ENCODE results near the gene RPL31. TPM values are rescaled to one million over a fixed set of nuclear protein-coding genes. Genes with fewer than 3 reads are reported as not detected.
"Not testable (repeated sequence)": the region's sequence is repeated elsewhere in the genome, so short reads cannot be mapped to it uniquely, and the experiment has no call there.

Gene RPL31
- total RNA-seq, 1 donor from 2014 or later = 1,289 TPM

DNA sequence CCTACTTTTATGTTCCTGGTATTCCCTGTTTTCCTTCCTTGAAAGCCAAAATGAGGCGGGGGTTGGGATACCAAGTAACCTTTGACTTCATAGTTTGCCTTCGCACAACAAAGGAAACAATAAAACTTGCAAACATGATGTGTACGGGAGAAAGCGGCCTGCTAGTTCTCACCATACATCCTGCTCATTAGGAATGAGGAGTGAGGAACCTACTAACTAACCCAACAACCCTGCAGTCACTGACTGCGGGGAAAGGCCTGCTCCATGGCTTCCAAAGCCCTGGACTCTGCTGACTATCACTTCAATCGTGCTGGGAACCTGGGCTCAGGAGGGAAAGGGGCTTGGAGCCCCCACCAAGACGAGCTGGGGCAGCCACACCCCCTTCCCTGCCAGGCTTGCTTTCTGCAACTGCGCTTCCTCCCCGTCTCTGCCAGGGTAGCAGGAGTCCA, 24.2 kb downstream of the RPL31 start:
- DNase-seq (ENCODE audit: low read depth) = no peak

DNA sequence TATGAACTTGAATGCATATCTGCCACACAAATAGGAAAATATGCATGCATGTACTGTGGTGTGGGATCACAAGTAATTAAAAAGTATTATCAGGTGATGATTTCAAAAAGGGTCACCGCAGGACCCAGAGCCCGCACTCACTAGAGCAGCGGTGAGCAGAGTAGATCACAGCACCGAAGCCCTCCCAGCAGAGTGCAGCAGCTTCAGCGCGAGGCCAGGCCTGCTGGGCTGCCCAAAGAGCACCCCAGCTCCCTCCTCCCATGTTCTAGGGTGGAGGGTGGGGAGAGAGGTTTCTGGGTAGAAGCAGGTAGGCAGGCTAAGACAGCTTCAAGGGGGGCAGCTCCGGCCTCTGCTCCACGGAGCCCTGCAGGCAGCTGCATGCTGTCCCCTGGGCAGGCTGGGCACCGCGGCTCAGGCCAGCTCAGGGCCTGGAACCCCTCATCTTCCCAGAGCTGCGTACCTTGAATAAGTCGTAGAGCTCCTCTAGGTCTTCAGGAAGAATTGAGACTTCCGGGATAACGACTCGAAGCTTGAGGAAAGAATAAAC, 24.9 kb downstream of the RPL31 start:
- no peak for DNase-seq (ENCODE audit: low read depth)

DNA sequence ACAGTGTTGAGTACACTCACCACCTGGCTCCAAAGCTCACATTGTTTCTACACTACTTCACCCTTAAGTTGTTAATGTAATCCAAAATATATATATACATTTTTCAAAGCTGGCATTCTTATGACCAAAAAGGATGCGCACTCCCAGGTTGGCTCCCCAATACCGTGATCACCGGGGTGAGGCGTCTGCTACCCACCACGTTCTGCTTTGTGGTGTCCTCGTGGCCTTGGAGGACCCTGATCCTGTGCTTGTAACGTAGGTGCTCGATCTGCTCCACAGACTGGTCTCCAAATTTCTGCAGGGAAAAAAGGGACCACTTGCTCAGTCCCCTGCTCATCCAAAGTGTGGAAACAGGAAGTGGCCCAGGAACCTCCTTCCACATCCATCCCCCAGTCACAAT, 25.8 kb downstream of the RPL31 start:
- DNase-seq (ENCODE audit: low read depth) = no peak

DNA sequence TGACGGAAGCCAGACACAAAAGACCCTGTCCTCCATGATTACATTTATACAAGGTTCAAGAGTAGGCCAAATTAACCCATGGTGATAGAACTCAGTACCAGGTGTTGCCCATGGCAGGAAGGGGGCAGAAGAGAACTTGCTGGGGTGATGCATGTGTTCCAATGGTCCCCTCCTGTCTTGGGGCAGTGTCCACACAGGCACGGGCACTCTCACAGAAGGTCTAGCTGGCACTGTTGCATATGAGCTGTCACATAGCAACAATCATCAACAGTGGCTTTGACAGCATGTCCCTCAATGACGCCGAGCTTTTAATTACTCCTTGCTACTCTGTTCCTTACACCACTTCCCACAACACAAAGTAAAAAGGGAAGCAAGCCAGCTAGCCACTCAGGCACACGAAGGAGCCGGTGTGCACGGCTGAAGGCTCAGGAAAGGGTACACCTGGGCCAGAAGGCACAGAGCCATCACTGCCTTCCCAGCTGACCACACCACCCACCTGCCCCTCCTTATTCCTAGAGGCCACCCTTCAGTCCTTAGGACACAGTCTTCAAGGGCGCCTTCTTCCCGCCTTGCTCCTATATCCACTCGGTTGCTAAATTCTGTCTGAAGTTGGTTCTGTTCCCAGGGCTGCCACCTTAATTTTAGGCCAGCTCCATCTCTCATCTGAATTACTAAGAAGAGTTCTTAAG, 28.9 kb downstream of the RPL31 start:
- no peak for DNase-seq (ENCODE audit: low read depth)

DNA sequence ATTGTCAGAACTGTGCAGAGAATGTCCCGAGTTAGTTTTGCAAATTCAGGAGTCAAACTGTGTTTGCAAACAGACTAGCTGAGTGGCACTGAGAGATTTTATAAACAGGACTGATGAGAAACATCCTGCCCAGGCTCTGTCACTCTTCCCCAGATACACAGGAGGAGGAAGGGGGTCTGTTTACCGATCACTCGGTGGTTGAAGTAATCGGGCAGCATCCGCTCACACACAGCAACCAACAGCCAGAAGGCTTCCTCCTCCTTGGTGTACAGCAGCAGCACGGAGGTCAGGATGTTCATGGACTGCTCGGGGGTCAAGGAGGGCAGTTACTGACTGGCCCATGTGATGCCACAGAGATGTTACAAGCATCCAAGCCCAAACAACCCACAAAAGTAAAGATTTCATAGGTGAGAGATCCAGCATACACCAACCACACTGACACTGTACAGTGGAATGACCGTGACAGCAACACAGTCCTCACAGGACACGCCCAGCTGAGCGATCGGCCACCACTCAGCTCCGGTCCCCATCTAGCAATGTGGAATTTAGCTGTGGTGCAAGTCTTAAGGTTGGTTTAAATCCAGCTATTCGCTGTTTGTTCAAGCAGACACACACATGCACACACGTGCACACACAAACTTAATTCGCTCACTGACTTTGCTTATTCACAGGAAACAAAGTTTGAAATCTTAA, 30.1 kb downstream of the RPL31 start:
- no peak for DNase-seq (ENCODE audit: low read depth)

DNA sequence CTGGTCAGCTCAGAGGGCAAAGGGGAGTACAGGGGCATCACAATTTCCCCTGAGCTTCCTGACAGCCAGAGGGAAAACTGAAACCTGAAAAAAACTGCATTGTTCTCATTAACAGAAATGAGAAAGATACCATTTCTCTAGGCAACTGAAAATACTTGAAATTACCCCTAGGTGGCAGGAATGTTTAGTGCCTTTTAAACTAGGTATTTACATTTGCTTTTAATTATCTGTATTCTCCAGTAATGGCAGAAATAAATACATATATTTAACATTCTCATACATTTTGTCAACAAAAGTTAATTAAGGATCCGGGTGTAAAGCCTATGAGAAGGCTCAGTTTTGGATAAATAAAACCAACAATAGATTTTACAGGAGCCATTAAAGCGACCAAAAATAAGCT, 34.5 kb downstream of the RPL31 start:
- DNase-seq (ENCODE audit: low read depth) = peak; percentile 40

DNA sequence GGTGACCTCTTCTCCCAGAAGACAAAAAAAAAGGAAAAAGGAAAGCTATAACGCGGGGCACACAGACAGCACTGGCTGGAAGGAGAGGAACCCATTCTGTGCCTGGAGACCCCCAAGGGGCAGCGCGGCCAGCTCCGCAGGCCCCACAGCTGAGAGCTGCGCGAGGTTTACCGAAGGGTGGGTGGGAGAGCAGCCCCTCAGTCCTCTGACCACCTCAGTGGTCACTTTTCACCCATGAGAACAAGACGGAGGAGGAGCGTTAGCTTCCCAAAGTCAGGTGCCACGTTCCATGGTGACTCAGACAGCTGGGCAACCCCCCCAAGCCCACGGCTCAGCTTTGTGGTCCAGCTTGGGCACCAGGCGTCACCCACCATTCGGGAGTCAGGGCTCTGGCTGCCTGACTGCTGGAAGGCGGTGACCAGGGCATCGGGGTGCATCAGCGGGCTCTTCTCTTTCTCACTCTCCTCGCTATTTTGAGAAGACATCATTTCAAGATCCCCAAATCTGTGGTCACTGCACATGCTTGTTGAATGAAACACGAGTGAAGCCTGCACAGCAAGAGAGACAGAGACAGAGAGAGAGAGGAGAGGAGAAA, 35.2 kb downstream of the RPL31 start:
- DNase-seq (ENCODE audit: low read depth) = no peak

DNA sequence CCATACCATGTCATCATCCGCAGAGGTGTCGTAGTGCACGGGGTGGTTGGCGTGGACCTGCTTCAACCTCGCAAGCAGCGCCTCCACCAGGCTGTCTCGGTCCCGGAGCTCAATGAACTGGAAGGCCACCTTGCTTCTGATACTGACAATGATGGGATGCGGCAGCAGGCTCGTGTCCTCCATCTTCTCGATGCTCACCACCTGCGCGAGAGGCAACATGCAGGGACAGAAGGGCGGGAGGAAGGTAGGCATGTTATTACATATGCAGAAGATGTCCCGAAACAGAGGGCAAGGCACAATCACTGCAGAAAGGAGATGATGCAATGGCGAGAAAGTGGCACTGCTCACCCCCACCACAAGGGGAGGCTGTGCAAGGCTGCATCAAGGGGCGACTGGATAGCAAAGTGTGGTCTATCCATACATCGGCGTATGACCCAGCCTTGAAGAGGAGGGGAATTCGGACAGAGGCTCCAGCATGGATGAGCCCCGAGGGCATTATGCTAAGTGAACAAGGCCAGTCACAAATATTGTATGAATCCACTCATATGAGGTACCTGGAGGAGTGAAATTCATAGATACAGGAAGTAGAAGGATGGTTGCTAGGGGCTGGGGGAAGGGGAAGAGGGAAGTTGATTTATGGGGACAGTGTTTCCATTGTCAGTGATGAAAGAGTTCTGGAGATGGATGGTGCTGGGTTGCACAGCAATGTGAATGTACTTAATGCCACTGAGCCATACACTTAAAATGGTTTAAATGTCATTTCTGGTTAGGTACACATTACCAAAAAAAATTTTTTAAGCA, 36.6 kb downstream of the RPL31 start:
- DNase-seq (ENCODE audit: low read depth) = peak; percentile 9

DNA sequence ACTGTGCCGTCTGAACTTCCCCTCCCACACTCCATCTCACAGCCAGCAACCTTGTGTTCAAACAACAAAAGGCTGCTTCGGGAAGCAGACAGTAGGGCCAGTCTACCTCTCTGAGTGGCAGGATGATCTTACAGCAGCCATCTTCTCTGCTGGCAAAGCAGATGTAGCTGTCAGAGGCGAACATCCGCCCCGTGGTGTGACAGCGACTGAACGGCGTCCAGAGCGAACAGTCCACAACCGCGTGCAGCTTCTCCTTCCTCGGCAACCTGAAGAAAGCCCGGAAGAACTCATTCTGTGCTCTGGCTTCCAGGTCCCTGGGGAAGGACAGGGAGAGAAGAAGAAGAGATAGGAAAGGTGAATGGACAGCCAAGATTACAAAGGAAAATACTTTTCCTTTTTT, 38.0 kb downstream of the RPL31 start:
- no peak for DNase-seq (ENCODE audit: low read depth)

DNA sequence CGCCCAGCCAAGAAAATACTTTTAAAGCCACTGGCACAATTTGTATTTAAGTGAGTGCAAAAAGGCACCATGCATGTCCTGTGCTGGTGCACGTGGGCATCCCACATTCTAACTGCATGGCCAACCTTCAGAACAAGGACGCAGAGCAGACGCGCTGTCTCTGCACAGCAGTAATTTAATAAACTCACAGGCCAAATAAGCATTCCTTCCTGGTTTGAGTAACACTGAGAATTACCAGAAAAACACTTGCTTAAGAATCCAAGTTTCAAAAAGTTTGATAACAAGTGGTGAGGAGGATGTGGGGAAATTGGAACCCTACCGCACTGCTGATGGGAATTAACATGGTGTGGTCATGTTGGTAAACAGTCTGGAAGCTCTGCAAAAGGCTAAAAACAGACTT, 38.7 kb downstream of the RPL31 start:
- no peak for DNase-seq (ENCODE audit: low read depth)

DNA sequence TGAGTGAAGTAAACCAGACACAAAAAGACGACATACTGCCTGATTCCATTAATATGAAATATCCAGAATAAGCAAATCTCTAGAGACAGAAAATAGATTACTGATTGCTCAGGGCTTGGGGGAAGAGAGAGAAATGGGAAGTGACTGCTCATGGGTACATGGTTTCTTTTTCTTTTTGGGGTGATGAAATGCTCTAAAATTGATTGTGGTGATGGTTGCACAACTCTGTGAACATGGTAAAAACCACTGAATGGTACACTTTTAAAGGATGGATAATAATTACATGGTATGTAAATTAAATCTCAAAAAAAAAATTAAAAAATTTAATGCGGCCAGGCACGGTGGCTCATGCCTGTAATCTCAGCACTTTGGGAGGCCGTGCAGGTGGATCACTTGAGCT, 39.3 kb downstream of the RPL31 start:
- DNase-seq (ENCODE audit: low read depth) = no peak

DNA sequence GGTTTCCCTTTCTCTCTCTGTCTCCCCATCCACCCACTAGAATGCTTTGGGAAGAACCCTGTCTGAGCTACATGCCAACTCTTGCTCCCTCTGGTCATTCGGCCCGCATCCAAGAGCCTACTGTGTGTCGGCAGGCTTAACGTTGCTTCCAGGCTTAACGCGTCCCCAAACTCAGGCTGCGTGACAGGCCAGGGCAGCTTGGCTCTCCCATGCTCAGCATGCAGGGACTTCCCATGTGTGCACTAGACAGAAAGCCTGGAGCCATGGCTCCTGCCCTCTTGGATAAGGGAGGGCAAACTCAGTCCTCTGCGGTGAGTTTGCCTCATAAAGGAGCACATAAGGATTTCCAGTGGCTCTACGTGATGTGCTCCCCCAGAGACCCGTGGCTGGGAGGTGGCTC, 43.2 kb downstream of the RPL31 start:
- no peak for DNase-seq (ENCODE audit: low read depth)

DNA sequence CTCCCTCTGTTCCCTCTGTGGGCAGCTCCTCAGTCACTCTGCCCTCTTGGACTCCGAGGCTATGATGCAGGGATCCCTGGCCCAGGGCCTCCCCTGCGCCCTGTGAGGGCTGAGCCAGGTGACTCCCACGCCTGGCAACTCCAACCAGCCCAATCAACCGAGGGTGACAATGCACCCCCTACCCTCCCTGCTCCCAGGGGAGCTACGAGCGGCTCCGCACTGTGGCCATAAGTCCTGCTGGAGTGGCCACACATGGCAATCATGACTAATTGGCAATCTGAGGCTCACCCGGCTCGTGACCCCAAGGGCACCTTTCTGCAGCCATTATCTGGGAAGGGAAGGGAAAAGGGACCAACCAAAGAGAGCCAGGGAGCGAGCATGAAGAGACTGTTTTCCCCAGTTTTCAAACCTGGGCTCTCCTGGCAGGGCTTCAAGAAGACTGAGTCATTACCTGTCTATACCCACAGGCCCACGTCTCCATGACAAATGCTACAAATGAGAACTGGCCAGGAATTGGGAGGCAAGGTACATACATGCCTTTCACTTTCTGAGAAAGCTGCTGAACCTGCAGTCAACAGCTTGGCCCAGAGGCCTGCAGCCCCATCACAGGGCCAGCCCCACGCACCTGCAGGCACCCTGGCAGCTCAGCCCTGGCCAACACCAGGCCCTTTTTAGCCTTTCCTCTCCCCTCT, 45.1 kb downstream of the RPL31 start:
- peak; percentile 95 for DNase-seq (ENCODE audit: low read depth)

DNA sequence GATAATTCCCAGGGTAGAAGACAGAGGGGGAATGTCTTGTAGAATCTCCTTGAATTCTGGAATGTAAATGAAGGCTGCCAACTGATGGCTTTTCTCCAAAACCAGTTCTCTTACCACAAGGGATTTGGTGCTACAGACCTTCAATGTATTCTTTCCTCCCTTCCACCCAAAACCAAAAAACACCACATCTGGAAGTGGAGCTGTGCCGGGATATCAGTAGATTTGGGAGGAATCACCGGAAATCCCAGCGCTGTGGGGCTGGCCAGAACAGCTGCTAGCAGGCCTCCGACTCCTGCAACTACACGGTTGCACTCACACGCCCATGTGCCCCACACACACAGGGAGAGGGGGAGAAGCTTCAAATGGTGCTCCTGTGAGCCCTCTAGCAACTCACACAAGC, 45.7 kb downstream of the RPL31 start:
- no peak for DNase-seq (ENCODE audit: low read depth)

DNA sequence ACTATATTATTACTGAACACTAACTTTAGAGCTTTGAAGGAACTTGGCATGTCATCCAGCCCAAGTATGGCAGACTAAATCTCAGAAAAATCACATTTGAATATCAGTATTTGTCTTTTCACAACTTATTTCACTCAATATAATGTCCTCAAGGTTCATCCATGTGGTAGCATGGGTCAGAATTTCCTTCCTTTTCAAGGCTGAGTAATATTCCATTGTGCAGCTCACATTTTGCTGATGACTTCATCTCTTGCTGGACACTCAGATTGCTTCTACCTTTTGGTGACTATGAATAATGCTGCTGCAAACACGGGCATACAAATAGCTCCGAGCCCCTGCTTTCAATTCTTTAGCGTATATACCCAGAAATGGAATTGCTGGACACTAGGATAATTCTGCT, 46.7 kb downstream of the RPL31 start:
- no peak for DNase-seq (ENCODE audit: low read depth)

DNA sequence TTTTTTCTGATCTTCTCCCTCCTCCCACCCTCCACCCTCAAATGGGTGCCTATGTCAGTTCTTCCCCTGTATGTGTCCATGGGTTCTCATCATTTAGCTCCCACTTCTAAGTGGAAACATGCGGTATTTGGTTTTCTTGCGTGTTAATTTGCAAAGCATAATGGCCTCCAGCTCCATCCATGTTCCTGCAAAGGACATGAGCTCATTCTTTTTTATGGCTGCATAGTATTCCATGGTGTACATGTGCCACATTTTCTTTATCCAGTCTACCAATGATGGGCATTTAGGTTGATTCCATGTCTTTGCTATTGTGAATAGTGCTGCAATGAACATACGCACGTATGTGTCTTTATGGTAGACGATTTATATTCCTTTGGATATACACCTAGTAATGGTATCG, 48.8 kb downstream of the RPL31 start:
- DNase-seq (ENCODE audit: low read depth) = not testable (repeated sequence)

DNA sequence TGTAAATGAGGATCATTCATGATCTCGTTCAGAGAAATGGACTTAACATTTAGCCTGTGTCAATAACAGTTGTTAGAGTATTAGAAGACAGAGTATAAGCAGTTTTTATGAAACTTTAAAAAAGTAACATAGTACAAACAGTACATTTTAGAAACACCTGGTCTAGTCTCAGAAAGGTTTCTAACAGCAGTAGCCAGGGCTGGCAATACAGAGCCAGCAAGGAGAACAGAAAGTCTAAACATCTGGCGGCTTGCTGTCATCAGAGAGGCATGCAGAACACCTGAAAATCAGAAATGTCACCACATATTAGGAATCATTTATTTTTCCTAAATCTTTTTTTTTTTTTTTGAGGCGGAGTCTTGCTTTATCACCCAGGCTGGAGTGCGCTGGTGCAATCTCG, 50.1 kb downstream of the RPL31 start:
- no peak for DNase-seq (ENCODE audit: low read depth)

DNA sequence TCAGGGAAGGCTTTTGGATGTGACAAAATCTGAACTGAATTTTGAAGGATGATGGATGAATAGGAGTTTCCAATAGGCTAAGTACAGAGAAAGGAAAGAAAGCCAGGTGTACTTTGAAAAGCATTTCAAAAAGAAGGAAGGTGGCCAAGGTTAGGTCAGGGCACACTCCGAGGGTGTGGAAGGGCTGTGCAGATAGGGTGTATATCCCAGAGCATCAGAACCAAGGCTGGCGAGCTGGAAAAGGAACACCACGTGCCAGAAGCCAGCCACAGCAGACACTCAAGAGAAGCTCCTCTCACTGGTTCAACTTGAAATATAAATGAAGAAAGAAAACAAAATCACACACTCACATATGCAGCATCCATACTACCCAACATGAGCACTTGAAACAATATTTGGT, 51.0 kb downstream of the RPL31 start:
- DNase-seq (ENCODE audit: low read depth) = no peak
